Prostate gland (tissue), 2 donors: ENCODE results near the gene TRAF4. TPM values are rescaled to one million over a fixed set of nuclear protein-coding genes. Genes with fewer than 3 reads are reported as not detected.
"Not testable (repeated sequence)": the region's sequence is repeated elsewhere in the genome, so short reads cannot be mapped to it uniquely, and the experiment has no call there.

Experiments used
- DNase-seq: peaks from one replicate; pipeline ENCODE4 v3.0.0-alpha.2; 2019; ENCODE audit warnings: low spot score
- H3K27ac ChIP-seq, 2 donors: fragments of 200-600 bp; sonication (generic); 2 replicates each; pipeline ENCODE4 v1.5.1; 2017 to 2019
- H3K27me3 ChIP-seq: fragments of 200-600 bp; sonication (generic); replicated peaks from 2 replicates; pipeline ENCODE4 v1.5.1; 2019; ENCODE audit not compliant: insufficient read depth
- H3K36me3 ChIP-seq, 2 donors: fragments of 200-600 bp; sonication (generic); 1 replicate in 1 of 2; 2 replicates in 1 of 2; pipeline versions ENCODE4 v1.5.1 to v1.8.1; 2017 to 2019
- H3K4me1 ChIP-seq: fragments of 200-600 bp; sonication (generic); replicated peaks from 2 replicates; pipeline ENCODE4 v1.5.1; 2019
- H3K4me3 ChIP-seq, 2 donors: fragments of 200-600 bp; sonication (generic); 2 replicates each; pipeline ENCODE4 v1.5.1; 2017 to 2019
- H3K9me3 ChIP-seq: fragments of 200-600 bp; sonication (generic); 2 replicates; pipeline ENCODE4 v1.5.1; 2017
- POLR2A ChIP-seq: fragments of 450-650 bp; IDR thresholded peaks from one replicate; pipeline ENCODE4 v1.6.1; 2016; ENCODE audit warnings: antibody characterized with exemption, mild to moderate bottlenecking
- POLR2AphosphoS5 ChIP-seq: sonication (generic); formaldehyde crosslinking; IDR thresholded peaks from one replicate; pipeline ENCODE4 v1.6.1; 2017; ENCODE audit warnings: antibody characterized with exemption
- WGBS: methylation state at CpG from one replicate; pipeline ENCODE4 v1.1.5; 2018; 5-methylcytosine and 5-hydroxymethylcytosine counted together
- intact Hi-C: fragments of 100-400 bp; cut with DNase I; formaldehyde crosslinking; loops from one replicate; pipeline ENCODE4 v1.14.2; 2022
- total RNA-seq, 2 donors: library from RNA; depleted of rRNA; stranded (reverse); fragments of >200 nt; gene quantifications; one replicate each; pipeline ENCODE4 v1.1.0, GENCODE V29; 2016
- TF ChIP-seq, protein P1 (sequence below), 4 experiments: fragments of 200-600 bp in 2 of 4; fragments of 450-650 bp in 2 of 4; sonication (generic) in 2 of 4; IDR thresholded peaks; 1 replicate in 3 of 4; 2 replicates in 1 of 4; pipeline ENCODE4 v1.5.1; 2016 to 2019; ENCODE audit warnings: antibody characterized with exemption in 4 of 4, mild to moderate bottlenecking in 2 of 4, moderate library complexity in 2 of 4

Gene TRAF4
- total RNA-seq, 2 donors from 2014 or later = 43.1 to 59.8 TPM

DNA sequence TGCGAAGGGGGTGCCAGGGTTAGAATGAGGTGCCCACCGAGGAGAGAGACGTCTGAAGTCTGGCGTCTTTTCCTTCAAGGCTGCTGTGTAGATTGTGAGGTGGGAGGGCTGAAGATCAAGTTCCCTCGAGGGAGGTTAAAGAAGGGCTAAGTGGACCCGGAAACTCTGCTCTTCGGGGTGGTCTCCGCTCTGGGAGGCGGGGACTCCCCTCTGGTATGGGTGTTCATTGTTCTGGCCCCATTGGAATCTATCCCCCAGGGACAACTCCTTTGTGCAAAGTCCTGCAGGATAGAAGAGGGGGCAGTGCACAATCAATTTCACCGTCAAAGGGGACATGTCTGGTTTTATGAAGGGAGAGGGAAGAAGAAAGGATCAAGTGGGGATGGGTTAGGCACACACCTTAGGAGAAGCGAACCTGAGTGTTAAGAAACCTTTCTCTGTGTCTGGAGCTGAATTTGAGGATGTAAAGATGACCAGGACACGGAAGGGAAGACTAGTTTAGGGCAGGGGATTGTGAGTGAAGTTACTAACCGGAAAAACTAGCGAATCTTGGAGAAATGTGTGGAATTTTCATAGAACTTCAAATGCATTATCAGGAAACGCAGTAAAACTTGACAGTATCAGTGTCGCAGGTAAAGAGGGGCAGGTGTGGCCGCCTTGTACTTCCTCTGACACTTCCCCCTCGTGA lies 25.3 kb upstream of the TRAF4 start:
- Histone ChIP-seq H3K36me3 (peaks cover 5 to 14% of the 10 kb centered on the region in 2 donors), H3K4me1 (peaks cover 30% of the 10 kb centered on the region)
- 29% methylated on average over 18 of the region's 18 CpGs for WGBS

DNA sequence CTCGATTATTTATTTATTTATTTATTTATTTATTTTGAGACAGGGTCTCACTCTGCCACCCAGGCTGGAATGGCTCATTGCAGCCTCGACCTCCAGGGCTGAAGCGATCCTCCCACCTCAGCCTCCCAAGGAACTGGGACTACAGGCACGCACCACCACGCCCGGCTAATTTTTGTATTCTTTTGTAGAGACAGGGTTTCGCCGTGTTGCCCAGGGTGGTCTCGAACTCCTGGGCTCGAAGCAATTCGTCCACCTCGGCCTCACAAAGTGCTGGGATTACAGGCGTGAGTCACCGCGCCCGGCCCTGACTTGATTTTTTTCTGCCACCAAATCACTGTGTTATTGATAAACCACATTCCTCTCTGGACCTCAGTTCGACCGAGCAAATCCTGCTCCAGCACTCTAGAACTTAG lies 24.8 kb upstream of the TRAF4 start:
- Histone ChIP-seq H3K4me3 (peak overlapping the region; percentile 75 to 79), H3K27me3 (no peaks in the 10 kb centered on the region), H3K4me1 (peaks cover 30% of the 10 kb centered on the region), H3K36me3 (peaks cover 5 to 12% of the 10 kb centered on the region in 2 donors), H3K9me3 (no peaks in the 10 kb centered on the region), H3K27ac (peak overlapping the region; percentile 83 to 87)
- no peak for DNase-seq
- 23% methylated on average over 18 of the region's 18 CpGs for WGBS
- TF ChIP-seq POLR2AphosphoS5 = no peak
- no peak for TF ChIP-seq POLR2A
- TF ChIP-seq, protein P1, sequence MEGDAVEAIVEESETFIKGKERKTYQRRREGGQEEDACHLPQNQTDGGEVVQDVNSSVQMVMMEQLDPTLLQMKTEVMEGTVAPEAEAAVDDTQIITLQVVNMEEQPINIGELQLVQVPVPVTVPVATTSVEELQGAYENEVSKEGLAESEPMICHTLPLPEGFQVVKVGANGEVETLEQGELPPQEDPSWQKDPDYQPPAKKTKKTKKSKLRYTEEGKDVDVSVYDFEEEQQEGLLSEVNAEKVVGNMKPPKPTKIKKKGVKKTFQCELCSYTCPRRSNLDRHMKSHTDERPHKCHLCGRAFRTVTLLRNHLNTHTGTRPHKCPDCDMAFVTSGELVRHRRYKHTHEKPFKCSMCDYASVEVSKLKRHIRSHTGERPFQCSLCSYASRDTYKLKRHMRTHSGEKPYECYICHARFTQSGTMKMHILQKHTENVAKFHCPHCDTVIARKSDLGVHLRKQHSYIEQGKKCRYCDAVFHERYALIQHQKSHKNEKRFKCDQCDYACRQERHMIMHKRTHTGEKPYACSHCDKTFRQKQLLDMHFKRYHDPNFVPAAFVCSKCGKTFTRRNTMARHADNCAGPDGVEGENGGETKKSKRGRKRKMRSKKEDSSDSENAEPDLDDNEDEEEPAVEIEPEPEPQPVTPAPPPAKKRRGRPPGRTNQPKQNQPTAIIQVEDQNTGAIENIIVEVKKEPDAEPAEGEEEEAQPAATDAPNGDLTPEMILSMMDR (IDR thresholded peaks at IDR 0.05) = no peak
- intact Hi-C loops = no loop called here

More for the DNA sequence above, 25.3 kb upstream of the TRAF4 start:
- Histone ChIP-seq H3K4me3 (peak overlapping the region; percentile 42 to 43), H3K27me3 (no peaks in the 10 kb centered on the region), H3K9me3 (no peaks in the 10 kb centered on the region), H3K27ac (peak overlapping the region; percentile 83 to 87)
- TF ChIP-seq, protein P1 (IDR thresholded peaks at IDR 0.05) = no peak
- no peak for TF ChIP-seq POLR2AphosphoS5
- no peak for TF ChIP-seq POLR2A
- no peak for DNase-seq
- intact Hi-C loops = no loop called here

DNA sequence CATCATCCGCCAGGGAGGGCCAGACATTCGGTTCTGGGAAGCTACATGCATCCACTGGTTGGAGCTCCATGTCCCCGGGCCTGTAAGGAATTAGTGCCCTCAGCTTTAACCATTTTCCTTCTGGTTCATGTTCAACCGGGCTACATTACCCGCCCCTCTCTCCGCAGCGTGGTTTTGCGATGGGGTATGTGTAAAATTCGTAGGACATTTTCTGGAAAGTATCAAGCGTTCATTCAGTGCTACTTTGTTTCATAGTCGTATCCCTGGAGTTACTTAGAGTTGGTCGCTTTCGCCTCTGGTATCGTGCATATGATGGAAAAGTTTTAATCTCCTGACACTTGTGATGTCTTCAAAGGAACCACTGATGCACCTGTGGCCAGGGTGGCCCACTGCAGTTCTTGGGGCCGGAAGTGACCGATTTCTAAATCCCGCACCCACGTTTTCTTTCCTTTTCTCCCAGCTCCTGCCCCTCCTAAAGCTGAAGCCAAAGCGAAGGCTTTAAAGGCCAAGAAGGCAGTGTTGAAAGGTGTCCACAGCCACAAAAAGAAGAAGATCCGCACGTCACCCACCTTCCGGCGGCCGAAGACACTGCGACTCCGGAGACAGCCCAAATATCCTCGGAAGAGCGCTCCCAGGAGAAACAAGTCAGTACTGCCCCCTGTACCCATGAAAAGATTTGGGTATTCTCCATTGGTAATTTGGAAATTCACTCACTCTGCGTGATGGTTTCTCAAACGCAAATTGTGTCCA lies 23.4 kb upstream of the TRAF4 start:
- peaks cover 30% of the 10 kb centered on the region for H3K4me1 ChIP-seq
- 2% methylated on average over 30 of the region's 30 CpGs for WGBS
- peak overlapping the region; percentile 75 to 79 for H3K4me3 ChIP-seq
- TF ChIP-seq, protein P1 (IDR thresholded peaks at IDR 0.05) = peak in 1 of 4 experiments; percentile 13
- TF ChIP-seq POLR2A = no peak
- H3K36me3 ChIP-seq = peaks cover 5 to 7% of the 10 kb centered on the region in 2 donors
- H3K27ac ChIP-seq = peak overlapping the region; percentile 83 to 87
- intact Hi-C loops = loop anchor here (10.0 kb wide), 1 partner anchor 194 kb away; no protein-coding TSS in a partner anchor
- H3K9me3 ChIP-seq = no peaks in the 10 kb centered on the region
- no peaks in the 10 kb centered on the region for H3K27me3 ChIP-seq
- no peak for DNase-seq

DNA sequence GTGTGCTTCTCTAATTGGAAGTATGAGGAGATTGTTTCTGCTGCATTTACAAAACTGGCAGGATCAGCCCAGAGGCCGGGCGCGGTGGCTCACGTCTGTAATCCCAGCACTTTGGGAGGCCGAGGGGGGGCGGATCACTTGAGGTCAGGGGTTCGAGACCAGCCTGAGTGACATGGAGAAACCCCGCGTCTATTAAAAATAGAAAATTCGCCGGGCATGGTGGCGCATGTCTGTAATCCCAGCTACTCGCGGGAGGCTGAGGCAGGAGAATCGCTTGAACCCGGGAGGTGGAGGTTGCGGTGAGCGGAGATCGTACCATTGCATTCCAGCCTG lies 22.8 kb upstream of the TRAF4 start:
- not testable (repeated sequence) for H3K9me3 ChIP-seq, H3K36me3 ChIP-seq, DNase-seq, H3K27me3 ChIP-seq
- Histone ChIP-seq H3K27ac (peak overlapping the region; percentile 83 to 87), H3K4me3 (peak overlapping the region; percentile 75 to 79), H3K4me1 (peaks cover 30% of the 10 kb centered on the region)
- intact Hi-C loops = loop anchor here (10.0 kb wide), 1 partner anchor 194 kb away; no protein-coding TSS in a partner anchor
- 26% methylated on average over 19 of the region's 19 CpGs for WGBS

DNA sequence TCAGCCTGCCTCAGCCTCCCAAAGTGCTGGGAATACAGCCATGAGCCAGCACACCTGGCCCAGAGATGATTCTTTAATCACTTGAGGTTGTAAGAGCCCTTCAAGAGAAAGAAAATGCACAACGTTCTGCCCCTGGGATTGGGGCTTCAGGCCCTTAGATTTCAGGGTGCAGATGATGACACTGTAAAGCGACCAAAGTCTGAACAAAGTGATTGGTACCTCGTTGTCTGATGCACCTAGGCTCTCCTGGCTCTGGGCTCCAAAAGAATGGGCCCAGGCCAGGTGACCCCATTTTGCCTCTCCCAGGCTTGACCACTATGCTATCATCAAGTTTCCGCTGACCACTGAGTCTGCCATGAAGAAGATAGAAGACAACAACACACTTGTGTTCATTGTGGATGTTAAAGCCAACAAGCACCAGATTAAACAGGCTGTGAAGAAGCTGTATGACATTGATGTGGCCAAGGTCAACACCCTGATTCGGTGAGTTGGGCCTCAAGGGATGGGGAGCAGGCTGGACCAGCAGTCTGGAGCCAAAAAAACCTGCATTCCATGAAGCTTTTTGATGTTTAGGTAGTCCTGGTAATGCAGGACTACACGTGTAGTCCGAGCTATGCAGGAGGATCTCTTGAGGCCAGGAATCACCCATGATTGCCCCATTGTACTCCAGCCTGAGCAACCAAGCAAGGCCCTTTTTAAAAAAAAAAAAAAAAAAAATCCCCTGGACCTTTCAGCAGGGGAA lies 21.2 kb upstream of the TRAF4 start:
- no peaks in the 10 kb centered on the region for H3K27me3 ChIP-seq
- H3K9me3 ChIP-seq = no peaks in the 10 kb centered on the region
- intact Hi-C loops = loop anchor here (10.0 kb wide), 1 partner anchor 192 kb away; no protein-coding TSS in a partner anchor
- peaks cover 23% of the 10 kb centered on the region for H3K4me1 ChIP-seq
- H3K4me3 ChIP-seq = no peak overlapping the region
- H3K27ac ChIP-seq = peak overlapping the region; percentile 83 to 99
- no peak for DNase-seq
- 65% methylated on average over 7 of the region's 7 CpGs for WGBS
- peaks cover 5 to 7% of the 10 kb centered on the region in 2 donors for H3K36me3 ChIP-seq
- no peak for TF ChIP-seq POLR2AphosphoS5
- TF ChIP-seq, protein P1 (IDR thresholded peaks at IDR 0.05) = no peak
- no peak for TF ChIP-seq POLR2A
